Prostate gland (tissue), 2 donors: ENCODE results near the gene TGFBR3.

Experiments used
- CTCF ChIP-seq, 4 experiments: fragments of 200-600 bp in 2 of 4; fragments of 450-650 bp in 2 of 4; sonication (generic) in 2 of 4; IDR thresholded peaks; 1 replicate in 3 of 4; 2 replicates in 1 of 4; pipeline ENCODE4 v1.5.1; 2016 to 2019; ENCODE audit warnings: antibody characterized with exemption in 4 of 4, mild to moderate bottlenecking in 2 of 4, moderate library complexity in 2 of 4
- POLR2AphosphoS5 ChIP-seq: sonication (generic); formaldehyde crosslinking; IDR thresholded peaks from one replicate; pipeline ENCODE4 v1.6.1; 2017; ENCODE audit warnings: antibody characterized with exemption

- TF ChIP-seq POLR2AphosphoS5 (no peak), CTCF (IDR thresholded peaks at IDR 0.05) (no peak)
These were observed 39.3 kb downstream of the TGFBR3 start for GRCh38 chr1:91846639-91847013.
